ENCODE results near the gene CSDE1. TPM values are rescaled to one million over a fixed set of nuclear protein-coding genes. Genes with fewer than 3 reads are reported as not detected.

CSDE1 gene
- total and polyA plus RNA-seq, 10 donors: 102 to 1,126 (median 426) TPM

GRCh38 chr1:114725230-114725629 lies 32.6 kb downstream of the CSDE1 start:
- H3K27me3 ChIP-seq (replicated peaks in 1 of 7): no peaks in the 10 kb centered on the region
- 77 to 91% (median 83%) methylated on average over 1 of the region's 1 CpG for WGBS, 5 donors
- H3K4me1 ChIP-seq: no peaks in the 10 kb centered on the region
- H3K9me3 ChIP-seq: no peaks in the 10 kb centered on the region
- H3K4me3 ChIP-seq: no peak overlapping the region
- no peak for DNase-seq
- peaks cover 4 to 100% (median 99%) of the 10 kb centered on the region in 6 donors for H3K36me3 ChIP-seq
- intact Hi-C loops (cut with DNase I; ENCODE audit: low total_unique reads): no loop called here
- no peak for TF ChIP-seq CTCF (IDR thresholded peaks at IDR 0.05 in 8 of 11, conservative IDR thresholded peaks at IDR 0.05 in 3 of 11)
- TF ChIP-seq POLR2AphosphoS5 (IDR thresholded peaks at IDR 0.05): no peak
- no peak for TF ChIP-seq POLR2A (IDR thresholded peaks at IDR 0.05)
- H3K27ac ChIP-seq: no peak overlapping the region

DNA sequence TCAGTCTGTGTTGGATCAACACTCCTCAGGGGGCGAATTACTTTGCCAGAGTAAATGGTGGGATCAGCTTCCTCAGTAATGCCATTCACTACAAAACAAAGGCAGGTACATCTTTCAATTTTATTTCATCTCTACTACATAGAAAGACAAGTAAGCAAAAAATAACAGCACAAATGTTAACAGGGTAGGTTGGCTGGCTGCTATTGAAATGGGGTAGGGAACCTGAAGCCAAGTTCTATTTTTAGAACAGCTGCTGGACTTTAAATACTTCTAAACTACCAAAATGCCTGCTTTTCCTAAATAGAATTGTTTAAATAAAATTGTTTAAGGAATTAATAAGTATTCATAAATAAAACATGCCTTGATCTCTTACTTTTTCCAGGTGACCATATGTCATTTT lies 33.9 kb downstream of the CSDE1 start:
- DNase-seq: no peak
- intact Hi-C loops (cut with DNase I; ENCODE audit: low total_unique reads): no loop called here
- TF ChIP-seq CTCF (IDR thresholded peaks at IDR 0.05 in 8 of 11, conservative IDR thresholded peaks at IDR 0.05 in 3 of 11) (no peak), POLR2A (IDR thresholded peaks at IDR 0.05) (no peak), POLR2AphosphoS5 (IDR thresholded peaks at IDR 0.05) (no peak)
- 93 to 100% (median 98%) methylated on average over 1 of the region's 1 CpG for WGBS, 5 donors
- H3K27ac ChIP-seq: no peak overlapping the region
- no peaks in the 10 kb centered on the region for H3K9me3 ChIP-seq
- H3K4me1 ChIP-seq: no peaks in the 10 kb centered on the region
- no peaks in the 10 kb centered on the region for H3K27me3 ChIP-seq (replicated peaks in 1 of 7)
- peaks cover 0 to 100% (median 99%) of the 10 kb centered on the region in 6 donors for H3K36me3 ChIP-seq
- no peak overlapping the region for H3K4me3 ChIP-seq

- Histone ChIP-seq H3K4me1 (no peaks in the 10 kb centered on the region), H3K27ac (no peak overlapping the region), H3K4me3 (no peak overlapping the region), H3K9me3 (no peaks in the 10 kb centered on the region), H3K27me3 (replicated peaks in 1 of 7) (no peaks in the 10 kb centered on the region), H3K36me3 (peaks cover 0 to 100% (median 99%) of the 10 kb centered on the region in 6 donors)
- WGBS, 5 donors: 0 to 47% (median 0%) methylated on average over 1 of the region's 1 CpG
- TF ChIP-seq POLR2A (IDR thresholded peaks at IDR 0.05) (no peak), POLR2AphosphoS5 (IDR thresholded peaks at IDR 0.05) (no peak), CTCF (IDR thresholded peaks at IDR 0.05 in 8 of 11, conservative IDR thresholded peaks at IDR 0.05 in 3 of 11) (no peak)
- intact Hi-C loops (cut with DNase I; ENCODE audit: low total_unique reads): no loop called here
- no peak for DNase-seq
Measured at GRCh38 chr1:114723457-114723856, 34.3 kb downstream of the CSDE1 start.

- Histone ChIP-seq H3K27me3 (replicated peaks in 1 of 7) (no peaks in the 10 kb centered on the region), H3K9me3 (no peaks in the 10 kb centered on the region), H3K27ac (no peak overlapping the region), H3K4me3 (no peak overlapping the region), H3K36me3 (peaks cover 0 to 85% (median 81%) of the 10 kb centered on the region in 6 donors), H3K4me1 (peaks cover 7 to 21% (median 15%) of the 10 kb centered on the region in 6 donors)
- no peak for DNase-seq
- intact Hi-C loops (cut with DNase I; ENCODE audit: low total_unique reads): no loop called here
- 87 to 96% (median 93%) methylated on average over 4 of the region's 4 CpGs for WGBS, 5 donors
- no peak for TF ChIP-seq CTCF (IDR thresholded peaks at IDR 0.05 in 8 of 11, conservative IDR thresholded peaks at IDR 0.05 in 3 of 11)
- TF ChIP-seq POLR2AphosphoS5 (IDR thresholded peaks at IDR 0.05): no peak
- no peak for TF ChIP-seq POLR2A (IDR thresholded peaks at IDR 0.05)
Measured at GRCh38 chr1:114720492-114720891, 37.3 kb downstream of the CSDE1 start.

Measured in spleen (tissue), 11 donors.